ENCODE results near the gene PCDHGA12.
"Not testable (repeated sequence)": the region's sequence is repeated elsewhere in the genome, so short reads cannot be mapped to it uniquely, and the experiment has no call there.

The PCDHGA12 gene

DNA sequence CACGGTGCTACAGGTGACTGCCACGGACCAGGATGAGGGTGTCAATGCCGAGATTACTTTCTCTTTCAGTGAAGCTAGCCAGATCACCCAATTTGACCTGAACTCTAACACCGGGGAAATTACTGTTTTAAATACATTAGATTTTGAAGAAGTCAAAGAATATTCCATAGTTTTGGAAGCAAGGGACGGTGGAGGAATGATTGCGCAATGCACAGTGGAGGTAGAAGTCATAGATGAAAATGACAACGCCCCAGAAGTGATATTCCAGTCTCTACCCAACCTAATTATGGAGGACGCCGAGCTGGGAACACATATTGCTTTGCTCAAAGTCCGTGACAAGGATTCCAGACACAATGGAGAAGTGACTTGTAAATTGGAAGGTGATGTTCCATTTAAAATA, 41.6 kb upstream of the PCDHGA12 start:
- no peak overlapping the region for H3K27ac ChIP-seq
- no peak for DNase-seq (ENCODE audit: low spot score)
- TF ChIP-seq, protein P1, sequence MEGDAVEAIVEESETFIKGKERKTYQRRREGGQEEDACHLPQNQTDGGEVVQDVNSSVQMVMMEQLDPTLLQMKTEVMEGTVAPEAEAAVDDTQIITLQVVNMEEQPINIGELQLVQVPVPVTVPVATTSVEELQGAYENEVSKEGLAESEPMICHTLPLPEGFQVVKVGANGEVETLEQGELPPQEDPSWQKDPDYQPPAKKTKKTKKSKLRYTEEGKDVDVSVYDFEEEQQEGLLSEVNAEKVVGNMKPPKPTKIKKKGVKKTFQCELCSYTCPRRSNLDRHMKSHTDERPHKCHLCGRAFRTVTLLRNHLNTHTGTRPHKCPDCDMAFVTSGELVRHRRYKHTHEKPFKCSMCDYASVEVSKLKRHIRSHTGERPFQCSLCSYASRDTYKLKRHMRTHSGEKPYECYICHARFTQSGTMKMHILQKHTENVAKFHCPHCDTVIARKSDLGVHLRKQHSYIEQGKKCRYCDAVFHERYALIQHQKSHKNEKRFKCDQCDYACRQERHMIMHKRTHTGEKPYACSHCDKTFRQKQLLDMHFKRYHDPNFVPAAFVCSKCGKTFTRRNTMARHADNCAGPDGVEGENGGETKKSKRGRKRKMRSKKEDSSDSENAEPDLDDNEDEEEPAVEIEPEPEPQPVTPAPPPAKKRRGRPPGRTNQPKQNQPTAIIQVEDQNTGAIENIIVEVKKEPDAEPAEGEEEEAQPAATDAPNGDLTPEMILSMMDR (conservative IDR thresholded peaks at IDR 0.05; ENCODE audit: low read depth) = no peak
- CTCF ChIA-PET = interaction anchor here (0.7 kb wide), 2 partner anchors 169 to 1439 kb away, joined by 3 to 4 read pairs; no protein-coding TSS in a partner anchor
- POLR2A ChIA-PET (ENCODE audit: low non-redundant PET) = no interaction called here

DNA sequence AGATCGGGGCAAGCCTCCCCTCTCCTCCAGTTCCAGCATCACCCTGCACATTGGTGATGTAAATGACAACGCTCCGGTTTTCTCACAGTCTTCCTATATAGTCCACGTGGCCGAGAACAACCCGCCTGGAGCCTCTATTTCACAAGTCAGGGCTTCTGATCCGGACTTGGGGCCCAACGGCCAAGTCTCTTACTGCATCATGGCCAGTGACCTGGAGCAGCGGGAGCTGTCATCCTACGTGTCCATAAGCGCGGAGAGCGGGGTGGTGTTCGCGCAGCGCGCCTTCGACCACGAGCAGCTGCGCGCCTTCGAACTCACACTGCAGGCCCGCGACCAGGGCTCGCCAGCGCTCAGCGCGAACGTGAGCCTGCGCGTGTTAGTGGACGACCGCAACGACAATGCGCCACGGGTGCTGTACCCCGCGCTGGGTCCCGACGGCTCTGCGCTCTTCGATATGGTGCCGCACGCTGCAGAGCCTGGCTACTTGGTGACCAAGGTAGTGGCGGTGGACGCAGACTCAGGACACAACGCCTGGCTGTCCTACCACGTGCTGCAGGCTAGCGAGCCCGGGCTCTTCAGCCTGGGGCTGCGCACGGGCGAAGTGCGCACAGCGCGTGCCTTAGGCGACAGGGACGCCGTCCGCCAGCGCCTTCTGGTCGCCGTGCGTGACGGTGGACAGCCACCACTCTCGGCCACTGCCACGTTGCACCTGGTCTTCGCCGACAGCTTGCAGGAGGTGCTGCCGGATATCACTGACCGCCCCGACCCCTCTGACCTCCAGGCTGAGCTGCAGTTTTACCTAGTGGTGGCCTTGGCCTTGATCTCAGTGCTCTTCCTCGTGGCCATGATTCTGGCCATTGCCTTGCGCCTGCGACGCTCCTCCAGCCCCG, 40.9 kb upstream of the PCDHGA12 start:
- CTCF ChIA-PET = no interaction called here
- H3K27ac ChIP-seq = no peak overlapping the region
- POLR2A ChIA-PET (ENCODE audit: low non-redundant PET) = no interaction called here
- TF ChIP-seq, protein P1 (conservative IDR thresholded peaks at IDR 0.05; ENCODE audit: low read depth) = no peak
- no peak for DNase-seq (ENCODE audit: low spot score)

DNA sequence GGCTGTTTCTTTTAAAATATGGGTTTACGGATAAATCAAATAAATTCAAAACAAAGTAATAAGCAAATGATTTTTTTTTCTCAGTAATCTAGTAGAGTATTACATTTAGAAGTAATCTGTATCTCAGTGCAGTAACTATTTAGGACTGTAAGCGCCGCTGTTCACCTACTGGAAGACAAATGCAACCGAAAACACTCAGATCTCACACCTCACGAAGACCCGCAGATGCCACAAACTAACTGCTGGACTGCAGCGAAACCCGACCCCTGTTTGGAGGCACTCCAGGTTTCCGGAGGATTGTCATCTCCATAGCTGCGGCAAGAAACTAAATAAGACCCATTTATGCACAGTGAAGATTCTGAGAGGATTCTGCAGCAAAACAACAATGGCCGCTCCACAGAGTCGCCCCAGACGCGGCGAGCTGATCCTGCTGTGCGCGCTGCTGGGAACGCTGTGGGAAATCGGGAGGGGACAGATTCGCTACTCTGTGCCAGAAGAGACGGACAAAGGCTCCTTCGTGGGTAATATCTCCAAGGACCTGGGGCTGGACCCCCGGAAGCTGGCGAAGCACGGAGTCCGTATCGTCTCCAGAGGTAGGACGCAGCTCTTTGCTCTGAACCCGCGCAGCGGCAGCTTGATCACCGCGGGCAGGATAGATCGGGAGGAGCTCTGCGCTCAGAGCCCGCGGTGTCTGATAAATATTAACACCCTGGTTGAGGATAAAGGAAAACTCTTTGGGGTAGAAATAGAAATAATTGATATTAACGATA, 37.7 kb upstream of the PCDHGA12 start, which contains the start of gene PCDHGA8:
TSS of gene PCDHGA8 (plus strand) at position 205 of the 770 bp plus-strand sequence. CDS start at position 386, 181 bp downstream.
- POLR2A ChIA-PET (ENCODE audit: low non-redundant PET) = no interaction called here
- CTCF ChIA-PET = interaction anchor here (0.6 to 1.2 kb wide), 2 partner anchors 15 to 1947 kb away, joined by 3 read pairs; partner anchors contain the start of gene PCDHGB6
- no peak for DNase-seq (ENCODE audit: low spot score)
- no peak within 1 kb of the TSS for H3K27ac ChIP-seq
- TF ChIP-seq, protein P1 (conservative IDR thresholded peaks at IDR 0.05; ENCODE audit: low read depth) = 0 out of 2 replicates have a peak, but pooled peaks have one; percentile 1

DNA sequence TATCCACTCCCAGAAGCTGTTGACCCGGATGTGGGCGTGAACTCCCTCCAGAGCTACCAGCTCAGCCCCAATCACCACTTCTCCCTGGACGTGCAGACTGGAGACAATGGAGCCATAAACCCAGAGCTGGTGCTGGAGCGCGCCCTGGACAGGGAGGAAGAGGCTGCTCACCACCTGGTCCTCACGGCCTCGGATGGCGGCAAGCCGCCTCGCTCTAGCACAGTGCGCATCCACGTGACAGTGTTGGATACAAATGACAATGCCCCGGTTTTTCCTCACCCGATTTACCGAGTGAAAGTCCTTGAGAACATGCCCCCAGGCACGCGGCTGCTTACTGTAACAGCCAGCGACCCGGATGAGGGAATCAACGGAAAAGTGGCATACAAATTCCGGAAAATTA, 37.0 kb upstream of the PCDHGA12 start:
- TF ChIP-seq, protein P1 (conservative IDR thresholded peaks at IDR 0.05; ENCODE audit: low read depth) = no peak
- CTCF ChIA-PET = interaction anchor here (0.6 to 1.2 kb wide), 2 partner anchors 15 to 1946 kb away, joined by 3 read pairs; partner anchors contain the start of gene PCDHGB6
- DNase-seq (ENCODE audit: low spot score) = no peak
- POLR2A ChIA-PET (ENCODE audit: low non-redundant PET) = no interaction called here
- H3K27ac ChIP-seq = no peak overlapping the region

DNA sequence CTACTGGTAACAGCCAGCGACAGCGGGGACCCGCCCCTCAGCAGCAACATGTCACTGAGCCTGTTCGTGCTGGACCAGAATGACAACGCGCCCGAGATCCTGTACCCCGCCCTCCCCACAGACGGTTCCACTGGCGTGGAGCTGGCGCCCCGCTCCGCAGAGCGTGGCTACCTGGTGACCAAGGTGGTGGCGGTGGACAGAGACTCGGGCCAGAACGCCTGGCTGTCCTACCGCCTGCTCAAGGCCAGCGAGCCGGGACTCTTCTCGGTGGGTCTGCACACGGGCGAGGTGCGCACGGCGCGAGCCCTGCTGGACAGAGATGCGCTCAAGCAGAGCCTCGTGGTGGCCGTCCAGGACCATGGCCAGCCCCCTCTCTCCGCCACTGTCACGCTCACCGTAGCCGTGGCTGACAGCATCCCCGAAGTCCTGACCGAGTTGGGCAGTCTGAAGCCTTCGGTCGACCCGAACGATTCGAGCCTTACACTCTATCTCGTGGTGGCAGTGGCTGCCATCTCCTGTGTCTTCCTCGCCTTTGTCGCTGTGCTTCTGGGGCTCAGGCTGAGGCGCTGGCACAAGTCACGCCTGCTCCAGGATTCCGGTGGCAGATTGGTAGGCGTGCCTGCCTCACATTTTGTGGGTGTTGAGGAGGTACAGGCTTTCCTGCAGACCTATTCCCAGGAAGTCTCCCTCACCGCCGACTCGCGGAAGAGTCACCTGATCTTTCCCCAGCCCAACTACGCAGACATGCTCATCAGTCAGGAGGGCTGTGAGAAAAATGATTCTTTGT, 35.7 kb upstream of the PCDHGA12 start:
- DNase-seq (ENCODE audit: low spot score); H3K27ac ChIP-seq; POLR2A ChIA-PET (ENCODE audit: low non-redundant PET): not testable (repeated sequence)
- CTCF ChIA-PET = interaction anchor here (0.8 to 1.7 kb wide), 3 partner anchors 21 to 82 kb away, joined by 3 to 8 read pairs (median 4); partner anchors contain the start of genes PCDHGA1 and PCDHGA6

DNA sequence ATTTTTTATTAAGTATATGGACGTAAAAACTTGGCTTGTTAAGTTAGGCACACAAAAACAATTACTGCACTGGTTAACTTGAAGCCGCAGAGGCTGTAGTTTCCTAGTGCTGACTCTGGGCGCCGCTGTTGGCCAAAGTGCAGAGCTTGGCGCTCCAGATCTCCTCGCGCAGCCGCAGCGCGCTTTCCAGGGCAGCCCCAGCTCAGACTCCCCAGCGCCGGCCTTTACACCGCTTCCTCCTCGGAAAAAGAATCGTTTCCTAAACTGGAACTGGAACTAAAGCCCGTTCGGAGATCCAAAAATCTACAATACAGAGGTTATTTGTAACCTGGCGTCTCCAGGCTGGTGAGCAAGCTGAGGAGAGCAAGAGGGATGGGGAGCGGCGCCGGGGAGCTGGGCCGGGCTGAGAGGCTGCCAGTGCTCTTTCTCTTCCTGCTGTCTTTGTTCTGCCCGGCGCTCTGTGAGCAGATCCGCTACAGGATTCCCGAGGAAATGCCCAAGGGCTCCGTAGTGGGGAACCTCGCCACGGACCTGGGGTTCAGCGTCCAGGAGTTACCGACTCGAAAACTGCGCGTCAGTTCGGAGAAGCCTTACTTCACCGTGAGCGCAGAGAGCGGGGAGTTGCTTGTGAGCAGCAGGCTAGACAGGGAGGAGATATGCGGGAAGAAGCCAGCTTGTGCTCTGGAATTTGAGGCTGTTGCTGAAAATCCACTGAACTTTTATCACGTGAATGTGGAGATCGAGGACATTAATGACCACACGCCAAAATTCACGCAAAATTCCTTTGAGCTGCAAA, 32.4 kb upstream of the PCDHGA12 start, which contains the start of gene PCDHGB5:
TSS of gene PCDHGB5 (plus strand) at position 192 of the 796 bp plus-strand sequence. CDS start at position 373, 181 bp downstream.
- H3K27ac ChIP-seq = 0 out of 2 replicates have a peak within 1 kb of the TSS, but pooled peaks have one; percentile 20
- POLR2A ChIA-PET (ENCODE audit: low non-redundant PET) = not testable (repeated sequence)
- CTCF ChIA-PET = interaction anchor here (0.6 to 2.2 kb wide), 10 partner anchors 11 to 166 kb away, joined by 3 to 13 read pairs (median 4); partner anchors contain the start of genes PCDHGA1, PCDHGB4 and PCDHGC3
- peak; percentile 48 for DNase-seq (ENCODE audit: low spot score)
- TF ChIP-seq, protein P1 (conservative IDR thresholded peaks at IDR 0.05; ENCODE audit: low read depth) = peak; percentile 77
